MCF 10A (cell line): ENCODE measurements around the gene ANP32A. TPM values are rescaled to one million over a fixed set of nuclear protein-coding genes. Genes with fewer than 3 reads are reported as not detected.
A peak's percentile ranks its signal among the peaks of the same experiment; 100 is the strongest.

Source experiments
- BruUV-seq: library from RNA; stranded (reverse); fragments of 400-500 nt; replicated peaks from 2 replicates; lab custom pipeline; 2021; lab: Mats Ljungman, UMichigan
- CTCF ChIA-PET: fragments of 300-600 bp; sonication (Branson Sonifier 250); formaldehyde crosslinking; extraction: SDS; loops from one replicate; lab custom pipeline; 2021; ENCODE audit warnings: antibody characterized with exemption, inconsistent platforms; lab: Yijun Ruan, JAX
- POLR2A ChIA-PET: fragments of 300-600, 350-650 bp; sonication (Branson Sonifier 250); formaldehyde crosslinking; extraction: SDS; loops from one replicate; lab custom pipeline; 2020; ENCODE audit warnings: antibody characterized with exemption, inconsistent platforms; lab: Yijun Ruan, JAX
- DNase-seq: peaks from one replicate; pipeline ENCODE4 v3.0.0-alpha.2; 2018; ENCODE audit not compliant: unreplicated experiment
- H3K27ac Mint-ChIP-seq: one replicate; pipeline ENCODE4 v1.8.0; 2022; ENCODE audit warnings: mild to moderate bottlenecking, low read depth, mixed read lengths; ENCODE audit not compliant: unreplicated experiment
- H3K27me3 Mint-ChIP-seq: one replicate; pipeline ENCODE4 v1.8.0; 2022; ENCODE audit warnings: mixed read lengths; ENCODE audit not compliant: insufficient read depth, unreplicated experiment
- H3K36me3 Mint-ChIP-seq: one replicate; pipeline ENCODE4 v1.8.0; 2022; ENCODE audit warnings: mild to moderate bottlenecking, moderate library complexity, mixed read lengths; ENCODE audit not compliant: insufficient read depth, unreplicated experiment
- H3K4me1 Mint-ChIP-seq: one replicate; pipeline ENCODE4 v1.8.0; 2022; ENCODE audit warnings: mixed read lengths; ENCODE audit not compliant: insufficient read depth, unreplicated experiment
- H3K4me3 Mint-ChIP-seq: one replicate; pipeline ENCODE4 v1.8.0; 2022; ENCODE audit warnings: mild to moderate bottlenecking, moderate library complexity, mixed read lengths; ENCODE audit not compliant: unreplicated experiment
- H3K9me3 Mint-ChIP-seq: one replicate; pipeline ENCODE4 v1.8.0; 2022; ENCODE audit warnings: mixed read lengths; ENCODE audit not compliant: unreplicated experiment
- CTCF ChIP-seq: fragments of 200-600 bp; IDR thresholded peaks from one replicate; pipeline ENCODE4 v1.8.0; 2022; ENCODE audit warnings: antibody characterized with exemption, mild to moderate bottlenecking; ENCODE audit not compliant: unreplicated experiment
- intact Hi-C: fragments of 100-400 bp; cut with micrococcal nuclease; formaldehyde crosslinking; loops from 2 replicates; pipeline ENCODE4 v1.14.1; 2022
- total RNA-seq: library from RNA; stranded (reverse); gene quantifications from 2 replicates; pipeline ENCODE4 v1.2.3, GENCODE V29; 2022

Gene ANP32A
- total RNA-seq, 1 experiment from 2014 or later, result 150 TPM

- intact Hi-C loops, result loop anchor here (5.0 kb wide), 1 partner anchor 33 kb away; no protein-coding TSS in a partner anchor
- DNase-seq, result peak; percentile 93
- POLR2A ChIA-PET, result interaction anchor here (0.6 to 5.4 kb wide), 9 partner anchors 9 to 522 kb away, joined by 3 to 95 read pairs (median 3); no protein-coding TSS in a partner anchor
- Mint-ChIP-seq H3K36me3 (peaks cover 9% of the 10 kb centered on the region), H3K9me3 (no peaks in the 10 kb centered on the region), H3K27me3 (no peaks in the 10 kb centered on the region), H3K4me3 (peak overlapping the region; percentile 48), H3K4me1 (peaks cover 46% of the 10 kb centered on the region), H3K27ac (peak overlapping the region; percentile 46)
- CTCF ChIA-PET, result interaction anchor here (2.3 kb wide), 1 partner anchor 32 kb away, joined by 8 read pairs; no protein-coding TSS in a partner anchor
- BruUV-seq, result no TSS peak
- TF ChIP-seq CTCF, result no peak
Measured at GRCh38 chr15:68815598-68815997, 5.1 kb downstream of the ANP32A start.

- no TSS peak for BruUV-seq
- intact Hi-C loops, result no loop called here
- ChIA-PET POLR2A (interaction anchor here (0.6 to 5.4 kb wide), 3 partner anchors 9 to 20 kb away, joined by 3 to 95 read pairs (median 3); no protein-coding TSS in a partner anchor), CTCF (no interaction called here)
- TF ChIP-seq CTCF, result no peak
- Mint-ChIP-seq H3K27me3 (no peaks in the 10 kb centered on the region), H3K9me3 (no peaks in the 10 kb centered on the region), H3K4me3 (no peak overlapping the region), H3K36me3 (peaks cover 6% of the 10 kb centered on the region), H3K27ac (peak overlapping the region; percentile 64), H3K4me1 (peaks cover 55% of the 10 kb centered on the region)
- DNase-seq, result no peak
Measured at GRCh38 chr15:68814596-68814995, 6.1 kb downstream of the ANP32A start.

GRCh38 chr15:68812597-68813431 lies 7.9 kb downstream of the ANP32A start:
- Mint-ChIP-seq H3K9me3 (no peaks in the 10 kb centered on the region), H3K27me3 (no peaks in the 10 kb centered on the region), H3K4me3 (peak overlapping the region; percentile 58), H3K27ac (peak overlapping the region; percentile 94), H3K36me3 (peaks cover 11% of the 10 kb centered on the region), H3K4me1 (peaks cover 61% of the 10 kb centered on the region)
- DNase-seq, result no peak
- ChIA-PET POLR2A (interaction anchor here (1.5 kb wide), 2 partner anchors 10 to 17 kb away, joined by 3 to 7 read pairs; no protein-coding TSS in a partner anchor), CTCF (interaction anchor here (0.5 to 1.3 kb wide), 6 partner anchors 18 to 625 kb away, joined by 3 to 5 read pairs (median 4); no protein-coding TSS in a partner anchor)
- TF ChIP-seq CTCF, result no peak
- intact Hi-C loops, result no loop called here
- BruUV-seq, result no TSS peak

DNA sequence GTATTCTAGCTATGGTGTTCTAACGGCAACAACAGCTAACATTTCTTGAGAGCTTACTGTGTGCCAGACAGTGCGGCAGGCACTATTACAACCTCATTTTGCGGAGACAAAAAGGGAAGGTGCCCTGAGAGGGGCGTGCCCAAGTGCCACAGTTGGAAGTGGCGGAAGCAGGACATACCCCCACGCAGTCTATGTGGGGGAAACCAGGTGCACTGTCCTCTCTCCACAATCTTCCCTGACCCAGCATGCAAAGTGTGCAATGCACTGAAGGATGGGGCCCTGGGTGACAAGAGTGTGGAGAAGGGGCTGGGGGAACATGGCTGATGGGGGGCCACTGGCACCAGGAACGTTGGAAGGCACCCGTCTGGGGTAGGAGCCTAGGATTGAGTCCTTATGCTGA lies 8.6 kb downstream of the ANP32A start:
- H3K9me3 Mint-ChIP-seq, result no peaks in the 10 kb centered on the region
- peak overlapping the region; percentile 58 for H3K4me3 Mint-ChIP-seq
- BruUV-seq, result no TSS peak
- CTCF ChIA-PET, result no interaction called here
- POLR2A ChIA-PET, result interaction anchor here (1.9 kb wide), 1 partner anchor 14 kb away, joined by 4 read pairs; no protein-coding TSS in a partner anchor
- peaks cover 11% of the 10 kb centered on the region for H3K36me3 Mint-ChIP-seq
- H3K4me1 Mint-ChIP-seq, result peaks cover 61% of the 10 kb centered on the region
- TF ChIP-seq CTCF, result no peak
- no peaks in the 10 kb centered on the region for H3K27me3 Mint-ChIP-seq
- intact Hi-C loops, result no loop called here
- peak overlapping the region; percentile 94 for H3K27ac Mint-ChIP-seq
- no peak for DNase-seq
